HFFc6 (cell line): ENCODE results near the gene FAM168B. TPM values are rescaled to one million over a fixed set of nuclear protein-coding genes. Genes with fewer than 3 reads are reported as not detected.

Source experiments
- DNase-seq: peaks from one replicate; pipeline ENCODE4 v3.0.0-alpha.2; 2018
- H3K27ac Mint-ChIP-seq: 2 replicates; pipeline ENCODE4 v1.8.0; 2020; ENCODE audit warnings: mild to moderate bottlenecking, mixed read lengths
- H3K27me3 Mint-ChIP-seq: 2 replicates; pipeline ENCODE4 v1.8.0; 2021; ENCODE audit warnings: mild to moderate bottlenecking, moderate library complexity, mixed read lengths; ENCODE audit not compliant: insufficient read depth
- H3K36me3 Mint-ChIP-seq: 2 replicates; pipeline ENCODE4 v1.8.0; 2021; ENCODE audit warnings: low read depth, mixed read lengths
- H3K4me1 Mint-ChIP-seq: 2 replicates; pipeline ENCODE4 v1.8.0; 2020; ENCODE audit warnings: low read depth, mixed read lengths
- H3K4me3 Mint-ChIP-seq: 2 replicates; pipeline ENCODE4 v1.8.0; 2020; ENCODE audit warnings: mild to moderate bottlenecking, moderate library complexity, mixed read lengths
- H3K9me3 Mint-ChIP-seq: 2 replicates; pipeline ENCODE4 v1.8.0; 2020; ENCODE audit warnings: mild to moderate bottlenecking, mixed read lengths
- CTCF ChIP-seq: fragments of 200-600 bp; sonication (generic); IDR thresholded peaks from 2 replicates; pipeline ENCODE4 v1.5.0; 2021; ENCODE audit warnings: antibody characterized with exemption, mild to moderate bottlenecking
- total RNA-seq, 6 experiments: library from RNA; stranded (reverse); fragmentation: NEBNext Ultra II Directional; extraction: Animal tissue kit (Norgen Biotek cat#: 25700); gene quantifications; 2 replicates in 1 of 6; 3 replicates in 5 of 6; pipeline ENCODE4 v1.2.3, GENCODE V29; 2021

The FAM168B gene
- total RNA-seq, 6 experiments from 2014 or later, result 87.2 to 103 (median 95.3) TPM

GRCh38 chr2:131023758-131024157 is 69.5 kb downstream of the FAM168B start:
- Mint-ChIP-seq H3K9me3 (peaks cover 17% of the 10 kb centered on the region; the same call in 1 of the 2 replicates), H3K4me3 (no peak overlapping the region), H3K27ac (no peak overlapping the region), H3K27me3 (peaks cover 15% of the 10 kb centered on the region; the same call in 1 of the 2 replicates), H3K36me3 (0 out of 2 replicates have a peak, but pooled peaks cover 9% of the 10 kb centered on the region), H3K4me1 (no peaks in the 10 kb centered on the region)
- DNase-seq, result no peak
- TF ChIP-seq CTCF, result peak; percentile 17; the same call in 1 of the 2 replicates

- peaks cover 7% of the 10 kb centered on the region for H3K4me1 Mint-ChIP-seq
- no peak overlapping the region for H3K27ac Mint-ChIP-seq
- no peak overlapping the region for H3K4me3 Mint-ChIP-seq
- no peak for TF ChIP-seq CTCF
- peak; percentile 11 for DNase-seq
- H3K27me3 Mint-ChIP-seq, result peaks cover 11% of the 10 kb centered on the region; the same call in 1 of the 2 replicates
- H3K9me3 Mint-ChIP-seq, result peaks cover 9% of the 10 kb centered on the region; the same call in 1 of the 2 replicates
- H3K36me3 Mint-ChIP-seq, result 0 out of 2 replicates have a peak, but pooled peaks cover 5% of the 10 kb centered on the region
Measured at GRCh38 chr2:131022731-131023130, 70.5 kb downstream of the FAM168B start.

GRCh38 chr2:131016826-131017741 is 76.2 kb downstream of the FAM168B start:
- no peaks in the 10 kb centered on the region for H3K9me3 Mint-ChIP-seq
- TF ChIP-seq CTCF, result no peak
- H3K36me3 Mint-ChIP-seq, result no peaks in the 10 kb centered on the region
- DNase-seq, result peak; percentile 58
- peak overlapping the region; percentile 69 for H3K4me3 Mint-ChIP-seq
- peaks cover 25% of the 10 kb centered on the region for H3K4me1 Mint-ChIP-seq
- H3K27me3 Mint-ChIP-seq, result peaks cover 3% of the 10 kb centered on the region
- H3K27ac Mint-ChIP-seq, result peak overlapping the region; percentile 85

GRCh38 chr2:131015764-131016163 is 77.5 kb downstream of the FAM168B start:
- H3K4me3 Mint-ChIP-seq, result no peak overlapping the region
- TF ChIP-seq CTCF, result no peak

GRCh38 chr2:131014141-131014540 is 79.1 kb downstream of the FAM168B start:
- H3K9me3 Mint-ChIP-seq, result no peaks in the 10 kb centered on the region
- H3K27ac Mint-ChIP-seq, result no peak overlapping the region
- peaks cover 25% of the 10 kb centered on the region for H3K4me1 Mint-ChIP-seq
- H3K4me3 Mint-ChIP-seq, result no peak overlapping the region
- no peaks in the 10 kb centered on the region for H3K36me3 Mint-ChIP-seq
- no peak for DNase-seq
- H3K27me3 Mint-ChIP-seq, result peaks cover 18% of the 10 kb centered on the region
- TF ChIP-seq CTCF, result no peak

More at GRCh38 chr2:131015764-131016163, 77.5 kb downstream of the FAM168B start:
- Mint-ChIP-seq H3K4me1 (peaks cover 25% of the 10 kb centered on the region), H3K9me3 (no peaks in the 10 kb centered on the region), H3K27me3 (peaks cover 13% of the 10 kb centered on the region), H3K36me3 (no peaks in the 10 kb centered on the region), H3K27ac (no peak overlapping the region)
- no peak for DNase-seq
